Naive B cell (primary cell): ENCODE results near the gene LAMC1. TPM values are rescaled to one million over a fixed set of nuclear protein-coding genes. Genes with fewer than 3 reads are reported as not detected.
A peak's percentile ranks its signal among the peaks of the same experiment; 100 is the strongest.

Experiments
- ATAC-seq, 2 donors: fragments of 150-1000 bp; cut with Tn5 transposase; 2 replicates each; pipeline ENCODE4 v1.10.0; 2021; ENCODE audit warnings: low read depth in 2 of 2, mild to moderate bottlenecking in 2 of 2, moderate library complexity in 2 of 2
- DNase-seq: peaks from one replicate; pipeline ENCODE4 v3.0.0; 2022
- H3K27ac Mint-ChIP-seq, 6 donors: one replicate each; pipeline ENCODE4 v1.8.0; 2020 to 2022; ENCODE audit warnings: mild to moderate bottlenecking in 6 of 6, mixed read lengths in 6 of 6, moderate library complexity in 5 of 6, inconsistent platforms in 2 of 6
- H3K27me3 Mint-ChIP-seq, 3 donors: one replicate each; pipeline ENCODE4 v1.8.0; 2021 to 2022; ENCODE audit warnings: mixed read lengths in 3 of 3, mild to moderate bottlenecking in 1 of 3
- H3K36me3 Mint-ChIP-seq, 2 donors: one replicate each; pipeline ENCODE4 v1.8.0; 2020 to 2022; ENCODE audit warnings: mixed read lengths in 2 of 2, inconsistent platforms in 1 of 2, mild to moderate bottlenecking in 1 of 2
- H3K4me1 Mint-ChIP-seq, 3 donors: one replicate each; pipeline ENCODE4 v1.8.0; 2020 to 2022; ENCODE audit warnings: mixed read lengths in 3 of 3, inconsistent platforms in 1 of 3, mild to moderate bottlenecking in 1 of 3, moderate library complexity in 1 of 3
- H3K4me3 Mint-ChIP-seq, 8 donors: one replicate each; pipeline ENCODE4 v1.8.0; 2020 to 2022; ENCODE audit warnings: mild to moderate bottlenecking in 8 of 8, mixed read lengths in 8 of 8, moderate library complexity in 8 of 8, inconsistent platforms in 2 of 8
- H3K9me3 Mint-ChIP-seq, 7 donors: one replicate each; pipeline ENCODE4 v1.8.0; 2020 to 2022; ENCODE audit warnings: mixed read lengths in 7 of 7, mild to moderate bottlenecking in 5 of 7, inconsistent platforms in 2 of 7, moderate library complexity in 1 of 7
- polyA plus RNA-seq, 6 donors: library from polyadenylated mRNA; unstranded; fragments of 300-500 nt; fragmentation: Illumina TruSeq; gene quantifications; one replicate each; pipeline ENCODE4 v1.2.3, GENCODE V29; 2021; ENCODE audit warnings: low read depth in 6 of 6

The LAMC1 gene
- polyA plus RNA-seq, 6 donors from 2014 or later: 5.9 to 17.6 (median 13.5) TPM

- ATAC-seq (no peak), DNase-seq (no peak)
- no peaks in the 10 kb centered on the region for H3K27me3 Mint-ChIP-seq
- H3K36me3 Mint-ChIP-seq: peaks cover 4 to 10% of the 10 kb centered on the region in 2 donors
- H3K9me3 Mint-ChIP-seq: no peaks in the 10 kb centered on the region
- peak overlapping the region; percentile 92 to 98 (median 96) for H3K4me3 Mint-ChIP-seq
- peak overlapping the region in 4 of 6 donors; percentile 49 to 88 (median 82) for H3K27ac Mint-ChIP-seq
- peaks cover 36 to 48% (median 42%) of the 10 kb centered on the region in 3 donors for H3K4me1 Mint-ChIP-seq
These were observed 1.2 kb downstream of the LAMC1 start for GRCh38 chr1:183024317-183025009.

GRCh38 chr1:183025010-183025337 lies 1.8 kb downstream of the LAMC1 start:
- Mint-ChIP-seq H3K4me3 (peak overlapping the region; percentile 92 to 98 (median 96)), H3K9me3 (no peaks in the 10 kb centered on the region), H3K27ac (peak overlapping the region in 1 of 6 donors; percentile 88), H3K4me1 (peaks cover 39 to 53% (median 47%) of the 10 kb centered on the region in 3 donors), H3K36me3 (peaks cover 4 to 14% of the 10 kb centered on the region in 2 donors), H3K27me3 (no peaks in the 10 kb centered on the region)
- DNase-seq (no peak), ATAC-seq (no peak)

GRCh38 chr1:183025782-183026774 lies 2.9 kb downstream of the LAMC1 start:
- Mint-ChIP-seq H3K36me3 (peaks cover 4 to 14% of the 10 kb centered on the region in 2 donors), H3K27me3 (no peaks in the 10 kb centered on the region), H3K27ac (no peak overlapping the region), H3K4me1 (peaks cover 41 to 54% (median 47%) of the 10 kb centered on the region in 3 donors), H3K9me3 (no peaks in the 10 kb centered on the region), H3K4me3 (peak overlapping the region in 5 of 8 donors; percentile 12 to 97 (median 67))
- no peak for DNase-seq
- ATAC-seq: no peak

GRCh38 chr1:183027031-183027430 lies 3.8 kb downstream of the LAMC1 start:
- Mint-ChIP-seq H3K4me3 (peak overlapping the region in 1 of 8 donors; percentile 50), H3K4me1 (peaks cover 39 to 51% (median 42%) of the 10 kb centered on the region in 3 donors), H3K27ac (no peak overlapping the region), H3K27me3 (no peaks in the 10 kb centered on the region), H3K9me3 (no peaks in the 10 kb centered on the region), H3K36me3 (peaks cover 4 to 14% of the 10 kb centered on the region in 2 donors)
- ATAC-seq (no peak), DNase-seq (no peak)

GRCh38 chr1:183027791-183028190 lies 4.6 kb downstream of the LAMC1 start:
- Mint-ChIP-seq H3K36me3 (peaks cover 4 to 14% of the 10 kb centered on the region in 2 donors), H3K27me3 (no peaks in the 10 kb centered on the region), H3K4me3 (peak overlapping the region in 1 of 8 donors; percentile 11), H3K9me3 (no peaks in the 10 kb centered on the region), H3K27ac (no peak overlapping the region), H3K4me1 (peaks cover 37 to 53% (median 40%) of the 10 kb centered on the region in 3 donors)
- DNase-seq: no peak
- no peak for ATAC-seq

GRCh38 chr1:183029591-183030000 lies 6.4 kb downstream of the LAMC1 start:
- DNase-seq (no peak), ATAC-seq (no peak)
- Mint-ChIP-seq H3K36me3 (peaks cover 4 to 14% of the 10 kb centered on the region in 2 donors), H3K27ac (peak overlapping the region in 1 of 6 donors; percentile 38), H3K4me1 (peaks cover 33 to 46% (median 43%) of the 10 kb centered on the region in 3 donors), H3K4me3 (no peak overlapping the region), H3K27me3 (no peaks in the 10 kb centered on the region), H3K9me3 (no peaks in the 10 kb centered on the region)

- H3K27me3 Mint-ChIP-seq: no peaks in the 10 kb centered on the region
- H3K4me3 Mint-ChIP-seq: no peak overlapping the region
- peak overlapping the region in 2 of 6 donors; percentile 14 to 38 for H3K27ac Mint-ChIP-seq
- peaks cover 28 to 41% (median 39%) of the 10 kb centered on the region in 3 donors for H3K4me1 Mint-ChIP-seq
- no peaks in the 10 kb centered on the region for H3K9me3 Mint-ChIP-seq
- H3K36me3 Mint-ChIP-seq: peaks cover 4 to 14% of the 10 kb centered on the region in 2 donors
- ATAC-seq (no peak), DNase-seq (no peak)
These were observed 6.8 kb downstream of the LAMC1 start for GRCh38 chr1:183030053-183030452.

- DNase-seq: no peak
- Mint-ChIP-seq H3K4me3 (peak overlapping the region in 1 of 8 donors; percentile 19), H3K27me3 (no peaks in the 10 kb centered on the region), H3K4me1 (peaks cover 23 to 28% (median 24%) of the 10 kb centered on the region in 3 donors), H3K27ac (peak overlapping the region in 1 of 6 donors; percentile 67), H3K36me3 (peaks cover 6 to 14% of the 10 kb centered on the region in 2 donors), H3K9me3 (no peaks in the 10 kb centered on the region)
- no peak for ATAC-seq
These were observed 9.1 kb downstream of the LAMC1 start for GRCh38 chr1:183032122-183032921.

- ATAC-seq: no peak
- Mint-ChIP-seq H3K27ac (peak overlapping the region in 1 of 6 donors; percentile 47), H3K9me3 (no peaks in the 10 kb centered on the region), H3K4me1 (peaks cover 27 to 33% (median 29%) of the 10 kb centered on the region in 3 donors), H3K36me3 (peaks cover 8 to 14% of the 10 kb centered on the region in 2 donors), H3K27me3 (no peaks in the 10 kb centered on the region), H3K4me3 (no peak overlapping the region)
- DNase-seq: no peak
These were observed 10.0 kb downstream of the LAMC1 start for GRCh38 chr1:183033205-183033604.

- H3K4me3 Mint-ChIP-seq: no peak overlapping the region
- H3K27me3 Mint-ChIP-seq: no peaks in the 10 kb centered on the region
These were observed 11.5 kb downstream of the LAMC1 start for GRCh38 chr1:183034682-183035081.

GRCh38 chr1:183038333-183038866 lies 15.2 kb downstream of the LAMC1 start:
- H3K27ac Mint-ChIP-seq: peak overlapping the region in 1 of 6 donors; percentile 82
- H3K4me3 Mint-ChIP-seq: no peak overlapping the region
- no peak for DNase-seq
- H3K27me3 Mint-ChIP-seq: no peaks in the 10 kb centered on the region
- H3K9me3 Mint-ChIP-seq: no peaks in the 10 kb centered on the region
- no peak for ATAC-seq
- H3K36me3 Mint-ChIP-seq: peaks cover 0 to 4% of the 10 kb centered on the region in 2 donors
- peaks cover 42 to 47% (median 47%) of the 10 kb centered on the region in 3 donors for H3K4me1 Mint-ChIP-seq

More at GRCh38 chr1:183034682-183035081, 11.5 kb downstream of the LAMC1 start:
- peaks cover 2 to 4% of the 10 kb centered on the region in 2 donors for H3K36me3 Mint-ChIP-seq
- peak overlapping the region in 1 of 6 donors; percentile 32 for H3K27ac Mint-ChIP-seq
- no peak for ATAC-seq
- H3K9me3 Mint-ChIP-seq: no peaks in the 10 kb centered on the region
- no peak for DNase-seq
- peaks cover 21 to 37% (median 29%) of the 10 kb centered on the region in 3 donors for H3K4me1 Mint-ChIP-seq

- H3K4me3 Mint-ChIP-seq: no peak overlapping the region
- no peak overlapping the region for H3K27ac Mint-ChIP-seq
- ATAC-seq (no peak), DNase-seq (no peak)
- H3K4me1 Mint-ChIP-seq: peaks cover 42 to 50% (median 48%) of the 10 kb centered on the region in 3 donors
- peaks cover 0 to 4% of the 10 kb centered on the region in 2 donors for H3K36me3 Mint-ChIP-seq
- no peaks in the 10 kb centered on the region for H3K27me3 Mint-ChIP-seq
- no peaks in the 10 kb centered on the region for H3K9me3 Mint-ChIP-seq
These were observed 15.7 kb downstream of the LAMC1 start for GRCh38 chr1:183038913-183039312.
